GOT3 (cell line): ENCODE results near the gene ACCS.

Experiments used
- DNase-seq: peaks from one replicate; lab custom pipeline; 2025; ENCODE audit warnings: mixed read lengths; lab: John Stamatoyannopoulos, UW

Gene ACCS

GRCh38 chr11:44043157-44043556 lies 22.9 kb upstream of the ACCS start:
- DNase-seq, result no peak

DNA sequence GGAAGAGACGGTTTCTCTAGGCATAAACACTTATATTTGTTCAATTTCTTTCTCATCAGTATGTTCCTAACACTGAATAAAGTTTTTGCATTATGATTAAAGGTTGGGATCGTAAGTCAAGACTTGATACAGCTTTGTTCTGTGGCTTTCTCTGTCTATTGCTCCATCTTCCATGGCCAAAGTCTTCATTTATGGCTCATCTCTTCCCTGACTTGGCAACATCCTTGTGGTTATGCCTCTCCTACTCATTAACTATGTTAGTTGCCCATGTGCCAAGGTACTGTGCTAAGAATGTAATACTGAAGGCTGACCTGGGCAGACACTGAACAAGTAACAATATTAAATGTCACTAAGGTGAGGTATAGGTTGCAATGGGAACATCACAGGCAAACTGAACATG lies 19.9 kb upstream of the ACCS start:
- DNase-seq, result no peak

- no peak for DNase-seq
These were observed 18.8 kb upstream of the ACCS start for GRCh38 chr11:44047298-44047697.

DNA sequence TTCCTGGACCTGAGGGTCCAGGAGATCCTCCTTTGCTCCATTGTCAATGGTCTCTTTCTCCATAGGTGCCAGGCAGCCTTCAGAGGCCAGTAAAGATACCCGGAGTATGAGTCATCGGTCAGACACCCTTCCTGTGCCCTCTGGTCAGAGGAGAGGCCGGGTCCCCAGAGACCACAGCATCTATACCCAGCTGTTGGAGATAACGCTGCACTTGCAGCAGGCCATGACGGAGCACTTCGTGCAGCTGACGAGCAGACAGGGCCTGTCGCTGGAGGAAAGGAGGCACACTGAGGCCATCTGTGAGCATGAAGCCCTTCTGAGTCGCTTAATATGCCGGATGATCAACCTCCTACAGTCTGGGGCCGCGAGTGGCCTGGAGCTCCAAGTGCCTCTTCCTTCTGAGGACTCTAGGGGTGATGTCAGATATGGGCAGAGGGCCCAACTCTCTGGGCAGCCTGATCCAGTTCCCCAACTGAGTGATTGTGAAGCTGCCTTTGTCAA lies 18.1 kb upstream of the ACCS start, which contains the start of gene ACCSL:
Gene ACCSL (plus strand): TSS at position 51 of the 501 bp plus-strand sequence. CDS start 56 bp downstream, at position 107.
- no peak for DNase-seq

GRCh38 chr11:44049832-44050231 lies 16.2 kb upstream of the ACCS start:
- DNase-seq, result no peak

DNA sequence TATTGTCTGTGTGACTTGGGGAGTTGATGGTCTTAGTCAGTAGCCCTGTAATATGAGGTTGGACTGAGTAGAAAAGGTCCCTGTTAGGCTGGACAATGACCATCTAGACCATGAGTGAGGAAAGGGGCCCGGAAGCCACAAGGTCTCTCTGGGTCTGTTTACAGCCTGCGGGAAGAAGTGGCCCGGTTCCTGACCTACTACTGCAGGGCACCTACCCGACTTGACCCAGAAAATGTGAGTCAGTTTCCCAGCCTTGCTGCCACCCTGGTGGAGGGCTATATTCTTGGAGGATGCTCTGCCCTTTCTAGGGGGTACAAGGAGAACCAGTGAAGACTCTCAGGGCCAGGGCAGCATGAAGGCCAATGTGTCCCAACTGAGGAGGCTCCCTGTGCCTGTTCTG lies 14.9 kb upstream of the ACCS start:
- no peak for DNase-seq

- no peak for DNase-seq
These were observed 8.7 kb upstream of the ACCS start for GRCh38 chr11:44057340-44057739.

GRCh38 chr11:44058275-44058674 lies 7.8 kb upstream of the ACCS start:
- DNase-seq, result no peak

- DNase-seq, result no peak
These were observed 859 bp upstream of the ACCS start for GRCh38 chr11:44065161-44065661.

DNA sequence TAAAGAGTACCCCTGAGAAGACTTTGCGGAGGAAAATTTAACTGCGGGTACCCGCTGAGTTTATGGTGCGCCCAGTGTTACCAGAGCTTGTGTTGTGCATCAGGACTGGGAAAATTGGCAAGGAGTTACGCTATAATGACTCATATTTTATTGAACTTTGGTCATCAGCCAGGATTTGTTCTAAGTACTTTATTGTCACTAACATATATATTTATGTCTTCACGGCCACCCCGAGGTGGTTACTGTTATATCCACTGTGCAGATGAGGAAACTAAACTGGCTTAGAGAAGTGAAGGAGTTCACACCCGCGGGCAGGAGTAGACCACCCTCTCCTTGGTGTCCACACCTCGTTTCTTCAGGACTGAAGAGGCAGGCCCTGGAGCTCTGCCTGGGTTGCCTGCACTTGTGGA lies 667 bp downstream of the ACCS start:
- no peak for DNase-seq

- no peak for DNase-seq
These were observed 1.2 kb downstream of the ACCS start for GRCh38 chr11:44067266-44067665.

DNA sequence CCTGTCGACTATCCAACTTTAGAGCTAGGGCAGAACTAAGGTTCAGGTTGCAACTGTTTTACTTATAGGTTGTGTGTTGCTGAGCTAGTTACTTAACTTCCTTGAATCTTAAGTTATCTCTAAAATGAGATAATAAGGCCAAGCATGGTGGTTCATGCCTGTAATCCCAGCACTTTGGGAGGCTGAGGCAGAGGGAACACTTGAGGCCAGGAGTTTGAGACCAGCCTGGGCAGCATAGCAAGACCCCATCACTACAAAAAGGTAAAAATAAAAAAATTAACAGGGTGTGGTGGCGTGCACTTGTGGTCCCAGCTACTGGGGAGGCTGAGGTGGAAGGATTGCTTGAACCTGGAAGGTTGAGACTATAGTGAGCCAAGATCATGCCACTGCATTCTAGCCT lies 2.1 kb downstream of the ACCS start:
- no peak for DNase-seq

DNA sequence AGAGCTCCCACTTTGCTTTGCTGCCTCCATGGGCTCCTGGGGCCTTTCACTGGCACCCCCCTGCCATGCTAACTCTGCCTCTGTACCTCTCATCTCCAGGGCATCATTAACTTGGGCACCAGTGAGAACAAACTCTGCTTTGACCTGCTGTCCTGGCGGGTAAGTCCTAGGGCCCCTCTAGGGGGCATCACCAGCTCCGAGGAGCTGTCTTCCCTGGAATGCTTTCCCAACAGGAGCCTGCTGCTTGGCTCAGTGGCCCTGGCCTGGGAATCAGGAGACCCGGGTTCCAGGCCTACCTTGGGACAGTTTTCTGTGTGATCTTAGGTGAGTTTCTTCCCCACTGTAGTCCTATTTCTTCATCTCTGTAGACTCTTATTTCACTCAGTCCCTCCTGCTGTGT lies 5.1 kb downstream of the ACCS start:
- no peak for DNase-seq

- no peak for DNase-seq
These were observed 6.9 kb downstream of the ACCS start for GRCh38 chr11:44072757-44073658.

- DNase-seq, result no peak
These were observed 12.7 kb downstream of the ACCS start for GRCh38 chr11:44078794-44079193.

DNA sequence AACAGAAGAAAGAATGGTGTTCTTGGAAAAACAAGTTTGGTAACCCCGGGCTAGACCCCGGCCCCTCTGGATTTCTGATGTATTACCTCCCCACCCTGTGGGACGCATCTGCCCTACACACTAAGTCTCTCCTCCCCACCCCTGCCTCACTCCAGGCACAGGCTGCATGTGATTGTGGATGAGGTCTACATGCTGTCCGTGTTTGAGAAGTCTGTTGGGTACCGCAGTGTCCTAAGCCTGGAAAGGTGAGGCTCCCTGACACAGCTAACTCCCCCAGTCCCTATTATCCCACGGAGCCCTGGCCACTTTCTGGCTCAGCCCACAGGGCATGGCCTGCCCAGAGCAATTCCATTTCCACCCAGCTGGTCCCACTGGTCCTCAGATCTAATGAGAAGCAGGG lies 13.3 kb downstream of the ACCS start:
- DNase-seq, result no peak

- no peak for DNase-seq
These were observed 14.9 kb downstream of the ACCS start for GRCh38 chr11:44080951-44081350.

DNA sequence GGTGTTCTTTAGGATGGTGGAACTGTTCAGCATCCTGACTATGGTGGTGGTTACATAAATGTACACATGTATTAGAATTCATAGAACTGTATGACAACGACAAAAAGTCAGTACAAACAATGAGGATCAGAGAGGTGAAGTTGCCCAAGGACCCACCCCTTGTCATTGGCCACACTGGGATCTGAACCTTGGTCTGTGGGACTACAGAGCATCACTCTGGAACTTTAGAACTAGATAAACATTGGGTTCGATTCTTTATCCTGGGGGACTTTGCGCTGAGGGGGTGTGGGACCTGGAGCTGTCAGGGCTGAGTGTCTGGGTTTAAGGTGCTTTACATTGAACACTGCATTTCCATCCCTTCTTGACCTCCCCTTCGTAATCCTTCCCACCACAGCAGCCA lies 16.6 kb downstream of the ACCS start:
- no peak for DNase-seq

DNA sequence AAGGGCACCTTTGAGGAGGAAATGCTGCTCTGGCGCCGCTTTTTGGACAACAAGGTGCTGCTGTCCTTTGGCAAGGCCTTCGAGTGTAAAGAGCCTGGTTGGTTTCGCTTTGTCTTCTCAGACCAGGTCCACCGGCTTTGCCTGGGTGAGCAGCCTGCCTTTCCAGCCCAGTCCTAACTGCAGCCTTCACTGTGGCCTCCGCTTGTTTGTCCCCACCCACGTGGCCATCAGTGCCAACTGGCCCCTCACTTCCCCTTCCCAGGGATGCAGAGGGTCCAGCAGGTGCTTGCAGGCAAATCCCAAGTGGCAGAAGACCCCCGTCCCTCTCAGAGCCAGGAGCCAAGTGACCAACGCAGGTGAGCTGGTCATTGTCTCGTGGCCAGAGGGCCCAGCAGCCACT lies 17.4 kb downstream of the ACCS start:
- no peak for DNase-seq

GRCh38 chr11:44083906-44084305 lies 17.8 kb downstream of the ACCS start:
- no peak for DNase-seq

DNA sequence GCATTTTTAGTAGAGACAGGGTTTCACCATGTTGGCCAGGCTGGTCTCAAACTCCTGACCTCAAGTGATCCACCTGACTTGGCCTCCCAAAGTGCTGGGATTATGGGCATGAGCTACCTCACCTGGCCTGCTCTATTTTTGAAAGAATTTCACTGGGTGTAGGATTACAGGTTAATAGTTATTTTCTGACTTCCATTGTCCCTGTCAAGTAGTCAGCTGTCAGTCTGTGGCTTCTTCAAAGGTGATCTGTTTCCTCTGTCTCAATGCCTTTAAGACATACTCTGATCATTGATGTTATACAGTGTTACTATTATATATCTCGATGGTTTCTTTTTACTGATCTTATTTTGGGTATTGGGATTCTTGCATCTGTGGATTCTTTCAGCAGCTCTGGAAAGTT lies 19.3 kb downstream of the ACCS start:
- no peak for DNase-seq

DNA sequence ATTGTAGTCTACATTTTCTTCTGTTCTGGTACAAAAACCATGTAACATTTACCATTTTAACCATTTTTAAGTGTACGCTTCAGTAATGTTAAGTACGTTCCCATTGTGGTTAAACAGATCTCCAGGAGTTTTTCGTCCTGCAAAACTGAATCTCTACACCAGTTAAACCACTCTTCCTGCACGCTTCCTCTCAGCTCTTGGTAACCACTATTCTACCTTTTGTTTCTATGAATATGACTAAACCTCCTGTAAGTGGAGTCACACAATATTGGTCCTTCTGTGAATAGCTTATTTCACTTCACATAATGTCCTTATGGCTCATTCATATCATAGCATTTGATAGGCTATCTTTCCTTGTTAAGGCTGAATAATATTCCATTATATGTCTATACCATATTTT lies 22.3 kb downstream of the ACCS start:
- no peak for DNase-seq

DNA sequence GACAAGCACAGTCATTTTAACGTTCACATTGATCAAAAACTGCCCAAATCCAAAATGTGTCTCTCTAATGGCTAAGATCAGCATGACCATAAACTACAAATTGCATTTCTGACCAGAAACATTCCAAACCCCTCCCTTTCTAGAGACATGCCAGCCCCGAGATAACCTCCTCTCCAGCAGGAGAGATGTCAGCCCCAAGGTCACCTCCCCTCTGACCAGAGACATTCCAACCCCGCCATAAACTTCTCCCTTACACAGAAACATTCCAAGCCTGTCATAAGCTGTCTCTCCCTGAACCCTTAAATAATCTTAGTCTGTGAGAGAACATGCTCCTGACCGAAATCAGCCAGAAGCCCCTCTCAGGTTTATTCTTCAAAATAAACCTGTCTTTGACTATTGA lies 22.8 kb downstream of the ACCS start:
- DNase-seq, result no peak

DNA sequence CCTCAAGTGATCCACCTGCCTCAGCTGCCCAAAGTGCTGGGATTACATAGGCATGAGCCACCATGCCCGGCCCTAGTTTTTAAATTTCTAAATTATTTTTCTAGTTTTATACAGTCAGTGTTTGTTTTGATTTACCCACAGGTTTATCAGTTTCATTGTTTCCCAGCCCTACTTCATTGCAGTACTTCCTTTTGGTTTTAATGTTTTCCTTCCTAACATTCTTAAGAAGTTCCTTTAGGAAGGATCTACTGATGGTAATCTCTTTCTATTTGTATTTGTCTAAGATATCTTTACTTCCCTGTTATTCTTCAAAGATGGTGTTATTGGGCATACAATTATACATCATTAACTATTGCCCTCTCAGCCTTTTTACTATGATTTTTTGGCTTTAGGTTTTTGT lies 24.5 kb downstream of the ACCS start:
- no peak for DNase-seq
